HG02571 (cell line): ENCODE measurements around the gene AP2B1.
"Not testable (repeated sequence)": the region's sequence is repeated elsewhere in the genome, so short reads cannot be mapped to it uniquely, and the experiment has no call there.

Experiments used
- ATAC-seq: cut with Tn5 transposase; IDR thresholded peaks from one replicate; pipeline ENCODE4 v1.9.1; 2021; ENCODE audit warnings: mild to moderate bottlenecking, moderate library complexity; ENCODE audit not compliant: unreplicated experiment

The AP2B1 gene

DNA sequence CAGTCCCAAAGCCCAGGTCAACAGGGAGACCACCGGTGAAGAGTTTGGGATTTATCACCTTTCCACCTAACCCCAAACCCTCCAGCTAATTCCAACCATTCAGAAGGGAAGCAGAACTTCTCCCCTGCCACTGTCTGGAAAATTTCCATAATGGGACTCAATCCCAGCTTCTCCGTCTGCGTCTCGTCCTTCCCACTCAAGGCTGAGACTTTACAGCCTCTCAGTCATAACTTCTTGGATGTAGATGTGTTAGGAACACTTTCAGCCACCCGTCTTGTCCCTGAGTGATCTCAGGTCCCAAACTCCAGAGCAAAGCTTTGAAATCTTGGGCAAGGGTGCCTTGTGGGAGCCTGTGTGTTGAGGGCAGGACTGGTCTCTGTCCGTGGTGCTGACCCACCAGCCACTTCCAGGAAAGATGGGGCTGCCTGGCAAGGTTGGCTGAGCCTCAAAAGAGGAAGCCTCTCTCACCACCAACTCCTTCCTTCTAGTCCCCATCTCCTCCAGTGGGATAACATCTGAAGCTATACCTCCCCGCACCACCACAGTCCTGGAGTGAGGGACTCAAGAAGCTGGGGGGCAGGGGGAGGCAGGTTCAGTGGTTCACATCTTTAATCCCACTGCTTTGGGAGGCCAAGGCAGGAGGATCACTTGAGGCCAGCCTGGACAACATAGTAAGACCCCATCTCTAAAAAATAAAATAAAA lies 156.7 kb downstream of the AP2B1 start:
- ATAC-seq, result no peak

DNA sequence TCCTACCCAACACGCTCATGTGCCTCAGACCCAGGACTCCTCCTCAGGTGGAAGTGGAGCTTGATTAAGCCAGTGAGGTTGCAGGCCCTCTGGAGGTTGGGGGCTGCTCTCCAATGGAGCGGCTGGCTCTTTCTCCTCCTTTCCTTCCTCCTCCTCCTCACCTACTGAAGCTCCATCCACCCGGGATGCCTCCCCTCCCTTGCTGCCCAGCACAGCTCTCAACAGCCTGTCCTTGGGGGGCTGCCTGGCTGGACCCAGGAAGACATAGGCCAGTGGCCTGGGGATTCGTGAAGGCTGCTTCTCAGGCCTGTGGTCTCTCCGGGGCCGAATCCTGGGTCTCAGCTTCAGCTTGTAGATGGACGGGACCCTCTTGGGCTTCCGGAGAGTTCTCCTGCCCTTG lies 157.7 kb downstream of the AP2B1 start:
- ATAC-seq, result no peak

DNA sequence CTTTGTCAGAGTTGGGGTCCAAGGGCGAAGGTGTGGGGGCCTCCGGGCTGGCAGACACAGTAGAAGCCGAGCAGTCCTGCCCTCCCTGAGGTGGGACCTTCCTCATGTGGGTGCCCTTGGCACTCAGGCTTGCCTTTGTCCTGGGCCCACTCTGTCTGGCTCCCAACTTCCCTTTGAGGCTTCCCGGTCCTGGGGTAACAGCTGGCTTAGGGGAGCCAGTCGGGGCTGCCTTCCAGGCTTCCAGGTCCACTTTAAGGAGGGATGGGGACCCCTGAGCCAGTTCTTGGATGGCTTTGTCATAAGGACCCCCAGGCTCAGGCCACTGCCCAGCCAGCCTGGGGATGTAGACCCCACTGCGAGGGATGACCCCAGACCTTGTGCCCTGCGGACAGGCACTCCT lies 158.1 kb downstream of the AP2B1 start:
- no peak for ATAC-seq

DNA sequence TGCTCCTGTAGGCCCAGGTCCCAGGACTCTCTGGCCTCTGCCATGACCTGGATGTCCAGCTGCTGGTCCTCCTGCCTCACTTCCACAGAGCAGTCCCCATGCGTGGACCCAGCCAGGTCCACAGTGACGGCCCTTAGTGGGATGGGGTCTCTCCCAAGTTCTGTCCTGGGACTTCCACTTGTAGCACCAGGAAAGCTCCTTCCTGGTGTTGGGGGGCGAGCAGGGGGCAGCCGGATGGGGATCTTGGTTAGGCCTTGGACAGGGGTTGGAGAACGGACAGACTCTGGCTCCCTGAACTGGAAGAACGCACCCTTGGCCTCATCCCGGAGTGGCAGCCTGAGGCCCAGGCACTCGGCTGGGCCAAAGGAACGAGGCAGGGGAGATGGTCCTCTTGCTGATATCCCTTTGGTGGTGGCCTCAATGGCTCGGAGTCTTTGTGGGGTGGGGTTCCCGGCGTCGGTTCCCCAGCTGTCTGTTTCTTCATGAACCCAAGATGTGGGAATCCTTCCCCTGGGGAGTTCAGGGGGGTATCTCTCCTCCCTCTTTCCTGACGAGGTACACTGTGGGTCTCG lies 158.7 kb downstream of the AP2B1 start:
- ATAC-seq, result no peak

DNA sequence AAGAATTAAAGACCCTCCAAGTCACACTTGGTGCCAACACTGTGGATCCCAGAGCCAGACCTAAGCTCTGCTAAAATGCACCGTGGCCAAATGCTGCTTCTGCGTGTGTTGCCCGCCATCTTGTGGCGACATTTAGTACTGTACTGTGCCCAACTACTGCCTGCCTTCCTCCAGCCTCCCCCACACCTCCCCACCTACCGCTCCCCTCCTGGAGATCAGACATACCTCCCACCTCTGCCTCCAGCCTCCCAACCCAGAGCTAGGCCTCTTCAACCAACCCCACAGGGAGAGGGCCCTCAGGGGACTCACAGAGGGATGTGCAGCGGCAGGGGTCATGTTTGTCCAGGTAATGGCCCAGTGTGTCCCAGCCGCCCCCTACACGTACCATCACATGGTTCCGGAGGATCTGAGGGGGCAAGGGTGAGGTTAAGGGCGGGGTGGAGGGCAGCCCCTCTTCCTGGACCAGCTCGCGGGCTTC lies 160.5 kb downstream of the AP2B1 start:
- no peak for ATAC-seq

DNA sequence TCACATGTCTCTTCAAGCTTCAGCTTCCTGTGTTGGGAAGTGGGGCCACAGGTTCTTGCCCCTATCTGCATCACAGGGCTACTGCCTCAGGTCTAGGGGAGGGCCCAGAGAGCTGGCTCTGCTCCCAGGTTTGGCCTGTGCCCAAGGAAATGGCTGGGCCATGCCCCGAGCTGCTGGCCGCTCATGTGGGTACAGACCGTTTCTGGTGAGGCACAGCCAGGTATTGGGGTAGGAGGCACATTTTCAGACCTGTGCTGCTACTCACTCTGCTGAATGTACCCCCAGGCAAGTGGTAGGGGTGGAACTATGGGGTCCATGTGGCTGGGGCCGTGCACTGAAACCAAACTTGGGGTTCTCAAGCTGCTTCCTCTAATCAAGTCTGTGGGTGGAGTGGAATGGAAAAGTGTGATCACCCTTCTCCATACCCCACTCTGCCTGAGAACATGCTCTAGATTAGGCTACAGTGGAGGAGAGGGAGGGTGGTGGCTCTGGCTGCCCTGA lies 161.3 kb downstream of the AP2B1 start:
- no peak for ATAC-seq

DNA sequence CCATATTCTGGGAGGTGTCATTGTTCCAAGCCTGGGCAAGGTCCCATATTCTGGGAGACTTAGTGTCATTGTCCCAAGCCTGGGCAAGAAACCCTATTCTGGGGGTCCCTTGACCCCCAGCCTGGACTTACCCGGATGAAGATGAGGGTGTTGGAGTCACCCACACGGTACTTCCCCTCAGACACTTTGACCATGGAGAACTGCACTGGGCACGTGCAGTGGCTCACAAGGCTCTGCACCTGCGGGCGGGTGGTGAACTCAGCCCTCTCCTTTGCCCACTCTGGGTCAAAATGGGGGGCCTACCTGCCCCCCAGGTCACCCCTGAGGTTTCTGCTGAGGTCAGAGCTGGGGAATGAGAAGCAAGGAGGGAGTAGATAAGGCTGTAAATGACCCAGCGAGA lies 161.9 kb downstream of the AP2B1 start:
- ATAC-seq, result no peak

DNA sequence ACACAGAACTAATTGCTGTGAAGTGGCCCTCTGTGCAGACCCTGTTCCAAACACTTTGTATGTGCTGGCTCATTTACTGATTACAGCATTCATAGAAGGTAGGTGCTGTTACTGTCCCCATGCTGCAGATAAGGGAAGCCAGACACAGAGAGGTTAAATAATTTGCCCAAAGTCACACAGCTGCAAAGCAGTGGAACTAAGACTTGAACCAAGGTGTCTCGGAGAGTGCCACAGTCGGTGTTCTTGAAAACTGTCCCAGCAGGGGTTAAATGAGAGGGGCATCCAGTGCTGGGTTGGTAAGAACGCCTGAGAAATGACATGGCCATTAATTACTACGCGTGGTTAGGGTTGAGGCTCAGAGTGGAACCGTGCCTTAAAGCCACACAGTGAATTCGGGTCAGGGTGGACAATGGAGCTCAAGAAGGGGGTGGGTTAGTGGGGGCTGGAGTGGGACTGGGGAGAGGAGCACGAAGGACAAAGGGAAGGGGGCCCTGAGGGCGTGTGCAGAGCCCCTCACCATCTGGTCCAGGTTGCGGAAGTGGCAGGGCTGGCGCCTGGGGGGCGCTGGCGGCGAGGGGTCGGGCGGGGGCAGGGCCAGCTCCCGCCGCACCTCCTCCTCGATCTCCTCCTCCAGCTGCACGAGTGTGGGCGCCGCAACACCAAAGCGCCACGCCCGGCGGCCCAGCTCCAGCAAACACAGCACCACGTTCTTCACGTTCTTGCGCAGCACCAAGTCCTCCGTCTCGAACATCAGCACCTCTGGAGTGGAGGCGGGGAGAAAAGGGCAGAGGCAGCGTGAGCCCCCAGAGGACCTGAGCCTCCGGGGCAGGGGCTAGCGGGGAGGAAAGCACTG lies 162.7 kb downstream of the AP2B1 start:
- ATAC-seq, result no peak

DNA sequence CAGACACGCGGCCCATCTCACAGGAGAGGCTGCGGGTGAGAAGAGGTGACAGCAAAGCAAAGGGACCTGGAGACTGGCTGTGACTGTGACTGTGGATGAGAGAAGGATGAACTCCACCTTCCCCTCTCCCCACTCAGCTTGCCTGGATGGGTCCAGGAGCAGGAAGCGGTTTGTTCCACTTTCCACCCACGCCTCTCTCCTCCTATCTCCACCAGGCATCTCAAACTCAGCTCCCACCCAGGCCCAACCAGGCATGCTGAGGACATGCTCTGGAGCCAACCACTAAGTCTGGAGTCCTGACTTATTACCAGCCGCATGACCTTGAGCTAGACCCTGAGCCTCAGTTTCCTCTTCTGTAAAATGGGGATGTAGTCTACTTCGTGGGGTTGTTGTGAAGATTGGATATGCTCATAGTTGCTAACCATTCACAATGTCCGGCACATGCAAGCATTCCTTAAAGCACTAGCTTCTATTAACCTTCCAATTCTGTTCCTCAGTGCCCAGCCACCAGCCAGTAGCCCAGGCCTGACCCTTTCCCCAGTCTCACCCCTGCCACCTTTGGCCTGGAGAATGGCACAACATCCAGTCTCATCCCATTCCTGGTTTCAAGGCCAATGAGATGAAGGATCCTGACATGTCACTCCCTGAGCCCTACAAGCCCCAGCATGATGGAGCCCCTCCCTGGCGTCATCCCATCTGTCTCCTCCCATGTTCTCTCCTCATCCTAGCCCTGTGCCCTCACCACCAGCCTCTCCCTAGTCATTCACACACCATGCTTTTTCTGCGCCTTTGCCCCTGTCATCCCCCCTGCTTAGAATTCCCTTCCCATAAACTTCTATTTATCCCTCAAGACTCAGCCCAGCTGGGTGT lies 163.6 kb downstream of the AP2B1 start:
- no peak for ATAC-seq

DNA sequence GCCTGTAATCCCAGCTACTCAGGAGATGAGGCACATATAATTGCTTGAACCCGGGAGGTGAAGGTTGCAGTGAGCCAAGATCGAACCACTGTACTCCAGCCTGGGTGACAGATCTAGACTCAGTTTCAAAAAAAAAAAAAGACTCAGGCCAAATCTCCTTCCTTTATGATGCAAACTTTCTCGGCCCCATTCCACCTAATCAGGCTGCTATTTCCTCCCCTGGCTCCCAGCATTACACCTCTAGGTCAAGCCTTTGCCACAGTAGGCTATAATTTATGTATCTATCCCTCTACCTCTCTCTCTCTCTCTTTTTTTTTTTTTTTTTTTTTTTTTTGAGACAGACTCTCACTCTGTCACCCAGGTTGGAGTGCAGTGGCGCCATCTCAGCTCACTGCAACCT lies 164.4 kb downstream of the AP2B1 start:
- ATAC-seq, result not testable (repeated sequence)

DNA sequence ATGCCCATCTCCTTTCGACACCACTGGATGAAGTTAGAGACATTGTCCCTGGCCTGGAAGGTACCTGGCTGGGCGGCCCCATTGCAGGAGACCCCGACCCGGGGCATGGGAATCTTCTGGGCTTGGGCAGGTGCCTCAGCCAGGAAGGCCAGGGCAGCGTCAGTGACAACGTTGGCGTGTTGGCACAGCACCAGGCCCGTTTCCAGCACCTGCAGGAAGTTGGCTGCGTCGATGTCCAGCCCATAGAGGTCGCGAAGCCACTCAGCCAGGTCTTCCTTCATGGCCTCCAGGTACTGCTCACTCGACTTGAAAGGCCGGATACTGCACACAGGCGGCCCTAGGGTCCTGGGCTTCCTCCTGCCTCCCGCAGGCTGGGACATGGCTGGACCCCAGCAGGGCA lies 165.3 kb downstream of the AP2B1 start:
- no peak for ATAC-seq

DNA sequence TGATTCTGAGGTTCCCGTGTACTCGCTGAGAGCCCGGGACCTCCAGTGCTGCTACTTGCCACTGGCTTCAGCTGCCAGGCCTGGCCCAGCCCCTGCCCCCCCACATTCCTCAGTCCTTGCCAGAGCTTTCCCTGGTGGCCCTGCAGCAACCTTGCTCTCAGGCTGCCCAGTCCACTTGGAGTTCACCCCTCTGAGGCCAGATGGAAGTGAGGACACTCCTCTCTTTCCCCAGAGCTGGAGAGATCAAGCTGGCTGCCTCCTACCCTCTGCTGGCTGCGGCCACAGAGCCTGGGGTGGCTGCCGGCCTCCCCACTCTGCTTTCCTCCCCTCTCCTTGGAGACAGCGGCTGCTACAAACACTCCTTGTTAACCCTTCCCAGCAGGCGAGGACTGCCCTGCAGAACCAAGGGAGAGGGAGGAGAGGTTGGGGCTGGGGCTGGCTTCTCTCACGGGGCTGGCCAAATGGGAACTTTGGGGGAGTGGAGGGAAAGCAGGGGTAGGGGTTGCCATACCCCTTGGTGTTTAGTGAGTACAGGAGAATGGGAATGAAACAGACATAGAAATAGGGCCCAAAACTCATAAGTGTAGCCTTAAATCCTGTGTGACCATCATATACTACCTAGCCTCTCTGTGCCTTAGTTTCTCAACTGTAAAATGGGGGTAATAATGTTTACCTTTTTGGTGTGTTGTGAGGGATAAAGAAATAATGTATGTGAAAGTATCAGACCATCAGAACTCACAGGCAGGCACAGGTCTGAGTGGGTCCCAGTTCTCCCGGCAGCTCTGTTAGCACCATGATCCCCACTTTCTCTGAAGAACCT lies 166.0 kb downstream of the AP2B1 start, which contains the start of gene GAS2L2:
Gene GAS2L2 (minus strand): TSS at position 295 of the 820 bp plus-strand sequence. CDS start 389 bp downstream, outside the sequence.
- ATAC-seq, result no peak

DNA sequence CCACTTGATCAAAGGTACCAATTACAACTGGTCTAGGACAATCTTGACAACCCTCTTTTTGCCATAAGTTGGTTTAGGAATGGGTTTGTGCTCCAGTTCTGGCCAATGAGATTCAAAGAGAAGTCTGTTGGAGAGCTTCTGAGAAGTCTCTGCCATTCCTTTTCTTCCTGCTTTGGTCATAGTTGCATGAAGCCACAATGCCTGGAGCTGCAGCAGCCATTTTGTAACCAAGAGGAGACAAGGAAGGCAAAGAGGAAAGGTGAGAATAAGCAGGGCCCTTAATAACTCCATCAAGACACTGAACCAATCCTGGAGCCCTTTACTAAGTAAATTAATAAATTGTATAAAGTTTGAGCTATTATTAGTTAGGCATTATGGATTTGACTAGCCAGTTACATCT lies 170.1 kb downstream of the AP2B1 start:
- no peak for ATAC-seq

DNA sequence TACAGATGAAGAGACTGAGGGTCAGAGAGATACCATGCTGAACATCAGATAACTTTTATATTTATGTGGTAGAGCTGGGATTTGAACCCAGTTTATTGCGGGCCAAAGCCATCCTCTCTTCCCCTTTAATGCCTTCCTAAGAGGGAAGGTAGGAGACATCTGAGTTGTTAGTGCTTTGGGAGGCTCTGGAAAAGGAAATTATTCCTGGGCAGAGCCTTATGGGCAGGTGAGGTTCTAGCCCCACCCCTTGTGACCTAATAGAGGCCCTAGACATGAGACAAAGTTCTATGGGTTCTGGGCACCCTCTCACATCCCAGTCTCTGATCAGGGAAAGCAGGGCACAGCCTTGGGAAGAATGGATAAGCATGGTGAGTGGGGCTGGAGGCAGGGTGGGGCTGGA lies 173.5 kb downstream of the AP2B1 start, which contains the start of gene C17orf50:
Gene C17orf50 (plus strand): TSS at position 301 of the 400 bp plus-strand sequence. CDS start 55 bp downstream, at position 356.
- no peak for ATAC-seq

DNA sequence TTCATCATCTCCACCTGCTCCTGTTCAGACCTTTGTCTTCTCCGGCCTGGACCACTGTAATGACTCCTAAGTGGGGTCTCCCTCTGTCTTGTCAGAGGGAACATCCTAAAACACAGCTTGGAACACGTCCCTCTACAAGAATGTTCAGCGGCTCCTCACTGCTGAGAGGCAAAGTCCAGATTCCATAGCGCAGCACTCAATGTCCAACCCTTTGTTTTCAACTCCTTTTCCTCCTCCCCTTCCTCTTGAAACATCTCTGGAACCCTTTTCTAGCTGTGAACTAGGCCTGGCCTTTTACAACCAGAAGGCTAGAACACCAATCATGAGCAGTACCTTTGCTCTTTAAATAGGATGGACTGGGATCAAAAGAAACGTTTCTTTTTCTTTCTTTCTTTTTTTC lies 174.5 kb downstream of the AP2B1 start:
- ATAC-seq, result no peak

DNA sequence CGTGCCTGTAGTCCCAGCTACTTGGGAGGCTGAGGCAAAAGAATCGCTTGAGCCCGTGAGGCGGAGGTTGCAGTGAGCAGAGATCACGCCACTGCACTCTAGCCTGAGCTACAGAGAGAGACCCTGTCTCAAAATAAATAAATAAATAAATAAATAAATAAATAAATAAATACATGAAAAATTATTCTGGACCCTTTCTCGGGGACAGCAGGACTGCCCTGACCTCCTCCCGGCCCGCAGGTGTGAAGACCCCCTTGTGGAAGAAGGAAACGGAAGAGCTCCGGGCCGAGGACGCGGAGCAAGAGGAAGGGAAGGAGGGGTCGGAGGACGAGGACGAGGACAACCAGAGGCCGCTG lies 176.6 kb downstream of the AP2B1 start:
- no peak for ATAC-seq

DNA sequence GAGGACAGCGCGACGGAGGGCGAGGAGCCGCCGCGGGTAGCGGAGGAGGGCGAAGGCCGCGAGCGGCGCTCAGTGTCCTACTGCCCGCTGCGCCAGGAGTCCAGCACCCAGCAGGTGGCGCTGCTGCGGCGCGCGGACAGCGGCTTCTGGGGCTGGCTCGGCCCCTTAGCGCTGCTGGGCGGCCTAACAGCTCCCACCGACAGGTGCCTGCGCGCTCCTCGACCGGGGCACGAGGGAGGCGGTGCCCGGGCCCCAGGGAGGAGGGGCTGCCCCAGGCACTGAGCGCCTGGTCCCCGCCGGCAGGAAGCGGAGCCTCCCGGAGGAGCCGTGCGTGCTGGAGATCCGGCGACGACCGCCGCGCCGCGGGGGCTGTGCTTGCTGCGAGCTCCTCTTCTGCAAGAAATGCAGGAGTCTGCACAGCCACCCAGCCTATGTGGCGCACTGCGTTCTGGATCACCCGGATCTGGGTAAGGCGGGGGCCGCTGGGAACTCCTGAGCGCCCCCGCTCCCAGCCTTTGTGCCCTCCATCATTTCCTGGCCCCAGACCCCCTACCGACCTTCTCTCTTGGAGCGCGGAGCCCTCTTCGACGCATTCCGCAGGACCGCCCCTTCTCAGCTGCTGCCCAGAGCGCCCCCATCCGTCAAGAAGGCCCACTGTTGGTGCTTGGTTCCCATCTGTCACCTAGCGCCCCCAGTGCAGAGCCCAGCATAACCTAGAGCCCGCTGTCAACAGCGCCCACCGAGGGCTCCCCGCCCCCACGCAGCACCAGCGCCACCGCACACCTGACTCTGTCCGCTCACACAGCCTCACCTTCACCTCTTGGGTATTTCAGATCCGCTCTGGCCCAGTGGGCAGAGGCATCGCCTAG lies 177.2 kb downstream of the AP2B1 start:
- peak; percentile 72 for ATAC-seq

DNA sequence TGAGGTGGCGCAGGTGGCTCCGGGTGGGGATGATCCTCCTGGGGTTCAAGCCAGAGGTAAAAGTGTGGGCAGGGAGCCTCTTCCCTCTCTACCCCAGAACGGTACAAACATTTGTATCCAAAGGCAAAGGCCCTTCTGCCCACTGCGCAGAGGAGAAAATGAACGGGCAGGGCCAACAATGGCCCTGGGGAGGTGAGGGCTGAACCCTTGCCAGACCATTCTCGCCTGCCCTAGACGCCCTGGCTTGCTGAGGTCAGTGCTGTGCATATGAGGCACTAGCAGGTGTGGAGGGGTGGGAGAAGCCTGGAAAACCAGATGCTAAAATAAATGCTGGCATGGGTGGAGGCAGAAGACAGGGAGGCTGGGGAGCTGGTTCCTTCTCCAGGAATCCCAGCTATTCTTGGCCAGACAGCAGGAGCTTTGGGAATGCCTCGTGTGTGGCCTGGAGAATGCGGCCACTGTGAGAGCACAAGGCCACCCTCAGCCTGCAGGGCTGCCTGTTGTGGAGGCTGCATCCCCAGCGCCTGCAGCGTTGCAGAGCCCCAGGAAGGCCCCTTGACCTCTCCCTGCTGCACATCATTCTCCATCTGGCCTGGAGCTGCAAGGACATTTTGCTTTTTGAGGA lies 178.1 kb downstream of the AP2B1 start:
- no peak for ATAC-seq
